Measurements from ENCODE around the gene AGBL4. TPM values are rescaled to one million over a fixed set of nuclear protein-coding genes. Genes with fewer than 3 reads are reported as not detected.

The AGBL4 gene
- total and polyA plus RNA-seq, 9 of the 15 experiments (the other 6 are each of a cell fraction or from before 2014, with no cell fraction given) = 0.11 TPM; not detected in 7

GRCh38 chr1:48679859-48680258, 1343.9 kb downstream of the AGBL4 start:
- POLR2A ChIA-PET = no interaction called here

More at GRCh38 chr1:48679859-48680258, 1343.9 kb downstream of the AGBL4 start:
- ATAC-seq = no peak
- TF ChIP-seq FOXA1 (IDR thresholded peaks at IDR 0.05; ENCODE audit: borderline replicate concordance) (no peak), TBP (optimal IDR thresholded peaks at IDR 0.05; ENCODE audit: low read depth, low read length) (no peak), ETV5 (CRISPR knock-in tag; IDR thresholded peaks at IDR 0.05; ENCODE audit: low read depth) (no peak), ZNF274 (IDR thresholded peaks at IDR 0.05; ENCODE audit: borderline replicate concordance, low read depth, low read length) (no peak), E4F1 (CRISPR knock-in tag; IDR thresholded peaks at IDR 0.05; ENCODE audit: borderline replicate concordance) (no peak), MTA1 (IDR thresholded peaks at IDR 0.05; ENCODE audit: borderline replicate concordance) (no peak), SNRNP70 (optimal IDR thresholded peaks at IDR 0.05; ENCODE audit: low read depth, low read length) (no peak), ERF (CRISPR knock-in tag; IDR thresholded peaks at IDR 0.05) (no peak), HNRNPLL (IDR thresholded peaks at IDR 0.05; ENCODE audit: low read depth, low read length, poor library complexity, severe bottlenecking) (no peak), ZNF134 (CRISPR knock-in tag; conservative IDR thresholded peaks at IDR 0.05) (no peak), ZEB2 (IDR thresholded peaks at IDR 0.05) (no peak), PPARD (CRISPR knock-in tag; IDR thresholded peaks at IDR 0.05) (no peak), KLF13 (tag; IDR thresholded peaks at IDR 0.05; ENCODE audit: borderline replicate concordance, low read depth) (no peak), ZBTB43 (CRISPR knock-in tag; IDR thresholded peaks at IDR 0.05) (no peak), ZNF445 (CRISPR knock-in tag; IDR thresholded peaks at IDR 0.05; ENCODE audit: low read depth) (no peak)
- FAIRE-seq = no peak
- Histone ChIP-seq H3K9me1 (ENCODE audit: control insufficient read depth, insufficient read depth, low read length) (no peaks in the 10 kb centered on the region), H3K79me2 (ENCODE audit: control insufficient read depth, insufficient read depth, low read length) (no peaks in the 10 kb centered on the region), H3K9ac (ENCODE audit: insufficient read depth in 1 of 2, low read depth in 2 of 2, low read length in 2 of 2) (no peak overlapping the region), H2AFZ (ENCODE audit: low read depth, low read length) (no peak overlapping the region), H3K27me3 (ENCODE audit: control insufficient read depth in 2 of 2, insufficient read depth in 2 of 2, low read length in 2 of 2) (no peaks in the 10 kb centered on the region), H3K27ac (ENCODE audit: extremely low read depth, low read depth, low read length) (no peak overlapping the region), H4K20me1 (replicated peaks; ENCODE audit: control insufficient read depth, insufficient read depth, low read length) (no peaks in the 10 kb centered on the region), H3K4me3 (no peak overlapping the region), H3K4me2 (ENCODE audit: insufficient read depth, low read length) (no peak overlapping the region), H3K9me3 (replicated peaks; ENCODE audit: control insufficient read depth, insufficient read depth, low read depth, low read length) (no peaks in the 10 kb centered on the region), H3K36me3 (ENCODE audit: control insufficient read depth, insufficient read depth, low read length) (no peaks in the 10 kb centered on the region), H3K4me1 (replicated peaks in 1 of 2; ENCODE audit: control insufficient read depth in 2 of 2, insufficient read depth in 2 of 2, low read length in 2 of 2) (no peaks in the 10 kb centered on the region)
- WGBS (ENCODE audit: insufficient coverage, low coverage, missing lambda C conversion rate) = 0% methylated on average over 6 of the region's 6 CpGs
- DNase-seq (ENCODE audit: extremely low read depth in 1 of 4, low spot score in 3 of 4) = no peak
- CTCF ChIA-PET (ENCODE audit: low intra/inter-chr PET ratio) = no interaction called here
- in situ Hi-C loops (cut with MboI) (loop anchor here (10.0 kb wide), 1 partner anchor 1665 kb away; no protein-coding TSS in a partner anchor), intact Hi-C loops (cut with micrococcal nuclease) (no loop called here)
- BruUV-seq (replicated peaks) = no TSS peak
